HG03521 (cell line): ENCODE data around the gene IFITM1.
"Not testable (repeated sequence)": the region's sequence is repeated elsewhere in the genome, so short reads cannot be mapped to it uniquely, and the experiment has no call there.

Experiments used
- ATAC-seq: cut with Tn5 transposase; IDR thresholded peaks from one replicate; pipeline ENCODE4 v1.9.1; 2021; ENCODE audit warnings: mild to moderate bottlenecking, moderate library complexity; ENCODE audit not compliant: unreplicated experiment

IFITM1 gene

GRCh38 chr11:293852-294661, 19.8 kb upstream of the IFITM1 start:
- ATAC-seq, result no peak

- ATAC-seq, result no peak
Measured at GRCh38 chr11:294780-295179, 19.1 kb upstream of the IFITM1 start.

DNA sequence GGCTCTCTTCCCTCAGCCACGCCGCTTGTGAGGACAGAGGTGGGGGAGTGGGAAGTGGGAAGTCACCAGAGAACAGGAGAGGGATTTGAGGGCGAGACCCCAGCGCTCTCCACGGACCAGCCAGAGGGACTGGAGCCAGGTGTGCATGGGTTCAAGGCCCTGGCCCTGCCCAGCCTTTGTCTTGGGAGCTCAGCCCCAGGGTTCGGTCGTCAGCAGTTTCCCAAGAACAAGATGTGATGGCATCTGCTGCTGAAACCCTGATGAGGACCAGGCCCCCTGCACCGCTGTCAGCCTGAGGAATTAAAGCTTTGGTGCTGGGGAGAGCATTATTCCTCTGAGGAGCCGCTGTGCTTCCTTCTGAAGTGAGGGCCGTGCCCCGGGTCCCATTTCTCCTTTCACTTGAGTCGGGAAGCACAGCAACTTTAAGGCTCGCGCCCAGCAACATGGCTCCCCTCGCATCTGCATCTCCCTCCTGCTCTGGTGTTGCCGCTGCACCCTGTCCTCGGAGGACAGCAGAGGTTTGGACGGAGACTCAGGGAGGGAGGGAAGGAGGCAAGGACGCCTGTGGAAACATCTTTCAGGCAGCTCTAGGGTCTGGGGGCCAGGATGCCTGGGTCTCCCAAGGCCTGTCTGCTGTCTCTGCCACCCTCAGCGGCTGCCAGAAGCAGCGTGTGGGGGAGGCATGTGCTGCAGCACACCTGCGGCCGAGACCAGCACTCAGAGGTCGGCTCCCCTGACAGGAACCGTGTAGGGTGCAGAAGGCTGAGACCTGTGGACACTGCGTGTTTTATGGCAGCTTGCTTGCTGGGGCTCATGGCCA, 18.3 kb upstream of the IFITM1 start:
- no peak for ATAC-seq

- no peak for ATAC-seq
Measured at GRCh38 chr11:296171-297050, 17.4 kb upstream of the IFITM1 start.

GRCh38 chr11:297051-297585, 16.7 kb upstream of the IFITM1 start:
- no peak for ATAC-seq

GRCh38 chr11:297586-298405, 16.0 kb upstream of the IFITM1 start:
- ATAC-seq, result no peak

DNA sequence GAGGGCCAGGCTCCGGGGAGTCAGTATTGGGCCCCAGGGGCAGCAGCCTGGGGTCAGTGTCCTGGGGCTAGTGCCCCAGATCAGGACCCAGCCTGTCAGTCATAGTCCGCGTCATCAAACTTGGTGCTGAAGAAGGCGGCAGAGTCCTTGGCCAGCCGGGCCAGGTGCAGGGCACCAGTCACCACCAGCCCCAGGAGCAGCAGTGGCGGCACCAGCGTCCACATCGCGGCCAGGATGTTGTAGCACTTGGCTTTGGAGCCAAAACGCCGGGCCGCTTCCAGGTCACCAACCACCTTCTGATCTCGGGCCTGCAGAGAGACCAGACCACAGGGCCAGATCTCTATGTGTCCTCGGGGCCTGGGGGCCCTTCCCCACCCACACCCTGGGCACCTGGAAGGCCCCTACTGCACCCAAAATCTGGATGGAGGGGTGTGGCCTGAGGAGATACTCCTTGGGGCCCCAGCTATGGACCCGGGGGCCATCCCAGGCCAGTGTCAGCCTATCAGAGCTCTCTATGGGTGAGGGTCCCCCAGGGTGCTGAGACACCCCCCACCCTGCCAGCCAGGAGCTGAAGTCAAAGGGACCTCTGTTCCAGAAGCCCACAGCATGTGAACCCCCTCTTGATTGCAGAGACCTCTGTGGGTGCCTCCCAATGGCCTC, 15.3 kb upstream of the IFITM1 start:
- ATAC-seq, result no peak

DNA sequence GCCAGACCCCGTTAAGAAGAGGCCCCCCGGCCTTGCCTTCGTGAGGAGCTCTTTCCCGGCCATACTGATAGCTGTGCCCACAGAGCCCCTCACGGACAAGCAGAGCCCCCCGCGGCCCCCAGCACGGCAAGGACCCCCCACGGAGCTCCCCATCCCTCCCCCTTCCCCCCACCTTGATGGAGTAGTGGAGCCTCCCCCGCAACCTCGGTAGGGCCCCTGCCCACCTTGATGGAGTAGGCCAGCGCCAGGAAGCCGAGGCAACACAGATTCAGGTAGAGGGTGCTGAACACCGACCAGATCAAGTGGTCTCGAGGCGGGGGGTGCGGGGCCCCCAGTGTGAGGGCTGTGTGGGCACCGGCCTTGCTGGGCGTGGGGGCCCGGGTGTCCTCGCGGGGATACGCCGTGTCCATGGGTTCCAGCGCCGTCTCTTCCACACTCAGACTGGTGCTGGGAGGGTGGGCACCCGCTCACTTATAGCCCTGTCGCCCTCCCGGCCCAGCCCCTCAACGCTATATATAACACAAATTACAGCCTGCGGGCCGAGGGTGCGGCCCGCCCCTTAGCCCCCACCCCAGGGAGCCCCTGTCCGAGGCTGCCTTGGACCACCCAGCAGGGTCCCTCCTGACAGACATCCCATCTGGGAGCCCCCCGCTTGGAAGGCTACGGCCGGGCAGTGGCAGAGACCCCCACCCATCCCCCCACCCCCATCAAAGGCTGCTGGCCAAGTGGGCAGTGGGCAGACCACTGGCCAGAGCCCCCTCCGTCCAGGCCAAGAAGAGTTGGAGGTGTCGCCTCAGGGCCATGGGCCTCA, 14.6 kb upstream of the IFITM1 start, which contains the start of gene IFITM5:
IFITM5 (minus strand) TSS at position 446 of the 811 bp plus-strand sequence; CDS start at position 410, 36 bp downstream.
- ATAC-seq, result no peak

DNA sequence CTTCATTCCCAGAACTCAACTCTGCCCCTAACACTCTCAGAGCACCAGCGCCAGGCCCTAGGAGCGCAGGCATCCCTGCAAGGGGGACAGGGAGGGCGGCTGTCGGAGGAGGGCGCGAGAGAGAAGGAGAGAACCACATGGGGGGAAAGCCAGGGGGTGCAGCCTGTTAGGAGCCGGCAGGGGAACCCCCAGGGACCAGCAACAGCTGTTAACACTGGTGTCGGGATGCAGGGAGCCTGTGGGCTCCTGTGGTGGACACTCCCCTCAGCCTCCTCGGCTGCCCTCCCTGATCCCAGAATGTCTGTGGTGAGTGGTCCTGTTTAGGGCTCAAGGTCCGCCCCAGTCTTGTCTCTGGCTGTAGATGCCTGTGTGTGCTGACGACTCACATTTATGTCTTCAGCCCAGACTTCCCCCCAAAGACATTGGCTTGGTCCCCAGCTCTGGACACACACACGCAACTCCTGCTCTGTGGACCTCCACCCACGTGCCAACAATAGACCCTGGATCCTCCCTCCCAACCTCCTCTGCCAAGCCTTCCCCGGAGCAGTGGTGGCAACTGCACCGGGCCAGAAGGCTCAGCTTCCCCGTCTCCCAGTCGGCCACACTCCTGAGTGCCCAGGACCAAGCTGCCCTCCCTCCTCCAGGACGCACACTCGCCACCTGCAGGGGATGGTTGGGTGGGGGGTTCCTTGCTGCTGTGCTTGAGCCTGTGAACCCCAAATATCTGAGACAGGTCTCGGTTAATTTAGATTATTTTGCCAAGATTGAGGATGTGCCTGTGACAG, 13.7 kb upstream of the IFITM1 start:
- ATAC-seq, result no peak

DNA sequence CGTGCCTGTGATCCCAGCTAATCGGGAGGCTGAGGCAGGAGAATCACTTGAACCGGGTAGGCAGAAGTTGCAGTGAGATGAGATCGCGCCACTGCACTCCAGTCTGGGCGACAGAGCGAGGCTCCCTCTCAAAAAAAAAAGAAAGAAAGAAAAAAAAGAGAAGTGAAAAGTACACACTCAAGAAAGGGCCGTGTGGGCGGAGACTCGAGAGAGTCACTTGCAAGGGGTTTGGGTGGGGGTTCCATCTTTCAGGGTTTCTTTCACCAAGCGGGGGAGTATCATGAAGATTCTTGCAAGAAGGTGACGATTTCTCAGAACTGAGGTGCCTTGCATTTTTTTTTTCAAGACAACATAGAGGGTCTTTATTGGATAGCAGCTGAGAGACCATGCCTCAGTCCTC, 10.5 kb upstream of the IFITM1 start:
- ATAC-seq, result no peak

GRCh38 chr11:304061-304506, 9.8 kb upstream of the IFITM1 start:
- no peak for ATAC-seq

DNA sequence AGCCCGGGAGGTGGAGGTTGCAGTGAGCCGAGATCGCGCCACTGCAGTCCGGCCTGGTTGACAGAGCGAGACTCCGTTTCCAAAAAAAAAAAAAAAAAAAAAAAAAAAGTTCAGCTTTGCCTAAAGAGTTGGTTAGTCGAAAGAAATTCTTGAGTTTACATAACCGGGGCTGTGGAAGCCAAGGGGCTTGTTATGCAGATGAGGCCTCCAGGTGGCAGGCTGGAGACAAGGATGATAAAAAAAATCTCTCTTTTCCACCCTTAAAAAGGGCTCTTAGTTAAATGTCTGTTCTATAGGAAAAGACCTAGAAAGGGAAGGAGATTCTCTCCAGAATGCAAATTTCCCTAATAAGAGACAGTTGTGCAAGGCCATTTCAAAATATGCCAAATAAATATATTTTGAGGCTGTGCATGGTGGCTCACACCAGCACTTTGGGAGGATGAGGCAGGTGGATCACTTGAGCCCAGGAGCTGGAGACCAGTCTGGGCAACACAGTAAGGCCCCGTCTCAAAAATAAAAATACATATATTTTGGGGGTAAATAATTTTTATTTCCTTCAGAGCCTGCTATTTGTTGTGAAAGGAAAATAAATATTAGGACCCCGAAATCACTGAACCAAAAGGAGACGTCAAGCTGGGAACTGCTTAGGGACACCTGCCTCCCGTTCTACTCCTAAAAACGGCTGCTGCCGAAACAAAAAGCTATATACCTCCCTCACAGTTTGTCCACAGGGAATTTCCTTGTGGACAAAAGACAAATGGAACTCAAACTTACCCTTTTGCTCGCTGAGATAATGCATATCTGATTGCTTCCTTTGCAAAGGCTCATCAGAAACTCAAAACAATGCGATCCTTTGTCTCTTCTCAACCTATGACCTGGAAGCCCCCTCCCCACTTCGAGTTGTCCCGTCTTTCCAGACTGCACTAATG, 8.7 kb upstream of the IFITM1 start:
- ATAC-seq, result no peak

- ATAC-seq, result no peak
Measured at GRCh38 chr11:305844-306211, 8.0 kb upstream of the IFITM1 start.

- ATAC-seq, result no peak
Measured at GRCh38 chr11:306645-307371, 7.0 kb upstream of the IFITM1 start.

- ATAC-seq, result not testable (repeated sequence)
Measured at GRCh38 chr11:307766-308708, 5.8 kb upstream of the IFITM1 start, which contains the start of gene IFITM2. Gene IFITM2, plus strand, starts transcription at chr11:307816. Its CDS starts 377 bp downstream, at chr11:308193.
